Posterior cingulate gyrus (tissue), 11 donors: ENCODE measurements around the gene CD99L2.

ENCODE experiments used
- DNase-seq, 10 donors: peaks; one replicate each; pipeline versions ENCODE4 v3.0.0 to v3.0.0-alpha.2; 2020 to 2021; ENCODE audit warnings: mixed read lengths in 3 of 10
- intact Hi-C: fragments of 100-400 bp; cut with DNase I; formaldehyde crosslinking; loops from one replicate; pipeline ENCODE4 v1.15.1; 2023

The CD99L2 gene

DNA sequence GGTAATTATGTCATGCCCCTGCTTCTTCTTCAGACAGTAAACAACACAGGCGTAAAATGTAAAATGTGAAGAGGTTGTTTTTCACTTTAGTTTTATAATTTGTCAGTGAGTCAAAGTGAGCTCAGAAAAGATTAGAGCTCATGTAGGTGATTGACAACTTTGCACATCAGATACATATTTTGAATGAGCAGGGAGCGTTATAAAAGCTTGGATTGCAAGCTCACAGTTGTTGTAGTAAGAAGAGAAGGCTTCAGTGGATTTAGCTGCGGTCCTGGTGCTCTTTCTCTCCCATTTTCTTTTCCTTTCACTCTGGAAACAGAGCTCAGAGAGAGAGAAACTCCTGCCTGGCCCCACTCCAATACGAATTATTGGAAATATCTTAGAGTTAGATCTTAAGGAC is 178.8 kb downstream of the CD99L2 start:
- DNase-seq: no peak
- intact Hi-C loops: loop anchor here (5.0 to 10.0 kb wide), 2 partner anchors 355 to 757 kb away; partner anchors contain the start of gene MAMLD1
